ENCODE results near the gene NDUFB6.
A peak's percentile ranks its signal among the peaks of the same experiment; 100 is the strongest.
"Not testable (repeated sequence)": the region's sequence is repeated elsewhere in the genome, so short reads cannot be mapped to it uniquely, and the experiment has no call there.

The NDUFB6 gene

GRCh38 chr9:32572900-32573523 lies at the start of gene NDUFB6:
TSS of gene NDUFB6 (minus strand) at chr9:32573159. CDS start at chr9:32573060, 99 bp downstream.
- Mint-ChIP-seq H3K27ac (peak within 1 kb of the TSS; percentile 99), H3K36me3 (ENCODE audit: low read depth) (peaks cover 33% of the 10 kb centered on the region), H3K4me1 (ENCODE audit: low read depth) (peaks cover 31% of the 10 kb centered on the region), H3K9me3 (no peaks in the 10 kb centered on the region), H3K4me3 (peak within 1 kb of the TSS; percentile 99), H3K27me3 (no peaks in the 10 kb centered on the region)
- DNase-seq, result peak; percentile 96

- Mint-ChIP-seq H3K4me1 (ENCODE audit: low read depth) (no peaks in the 10 kb centered on the region), H3K9me3 (no peaks in the 10 kb centered on the region), H3K4me3 (no peak overlapping the region), H3K27ac (no peak overlapping the region), H3K27me3 (peaks cover 39% of the 10 kb centered on the region), H3K36me3 (ENCODE audit: low read depth) (no peaks in the 10 kb centered on the region)
- DNase-seq, result no peak
Observed at GRCh38 chr9:32618261-32618660, 45.3 kb upstream of the NDUFB6 start.

GRCh38 chr9:32606811-32607210 lies 33.9 kb upstream of the NDUFB6 start:
- Mint-ChIP-seq H3K36me3 (ENCODE audit: low read depth) (no peaks in the 10 kb centered on the region), H3K4me3 (no peak overlapping the region), H3K9me3 (peaks cover 8% of the 10 kb centered on the region), H3K27me3 (peaks cover 7% of the 10 kb centered on the region), H3K27ac (no peak overlapping the region), H3K4me1 (ENCODE audit: low read depth) (peaks cover 2% of the 10 kb centered on the region)
- DNase-seq, result no peak

GRCh38 chr9:32603914-32604852 lies 31.2 kb upstream of the NDUFB6 start:
- Mint-ChIP-seq H3K27me3 (peaks cover 9% of the 10 kb centered on the region), H3K27ac (no peak overlapping the region), H3K4me1 (ENCODE audit: low read depth) (peaks cover 2% of the 10 kb centered on the region), H3K4me3 (no peak overlapping the region), H3K9me3 (peaks cover 8% of the 10 kb centered on the region), H3K36me3 (ENCODE audit: low read depth) (no peaks in the 10 kb centered on the region)
- no peak for DNase-seq

GRCh38 chr9:32599021-32599420 lies 26.1 kb upstream of the NDUFB6 start:
- H3K9me3 Mint-ChIP-seq; DNase-seq; H3K4me1 Mint-ChIP-seq (ENCODE audit: low read depth); H3K36me3 Mint-ChIP-seq (ENCODE audit: low read depth); H3K27ac Mint-ChIP-seq; H3K4me3 Mint-ChIP-seq: not testable (repeated sequence)
- H3K27me3 Mint-ChIP-seq, result peaks cover 20% of the 10 kb centered on the region

- Mint-ChIP-seq H3K27me3 (peaks cover 20% of the 10 kb centered on the region), H3K4me3 (no peak overlapping the region), H3K36me3 (ENCODE audit: low read depth) (no peaks in the 10 kb centered on the region), H3K4me1 (ENCODE audit: low read depth) (peaks cover 2% of the 10 kb centered on the region), H3K9me3 (no peaks in the 10 kb centered on the region), H3K27ac (no peak overlapping the region)
- no peak for DNase-seq
Observed at GRCh38 chr9:32596936-32597335, 24.0 kb upstream of the NDUFB6 start.

GRCh38 chr9:32596096-32596865 lies 23.3 kb upstream of the NDUFB6 start:
- H3K27me3 Mint-ChIP-seq, result peaks cover 27% of the 10 kb centered on the region
- H3K4me3 Mint-ChIP-seq, result no peak overlapping the region
- H3K9me3 Mint-ChIP-seq, result no peaks in the 10 kb centered on the region
- peaks cover 2% of the 10 kb centered on the region for H3K4me1 Mint-ChIP-seq (ENCODE audit: low read depth)
- DNase-seq, result no peak
- no peak overlapping the region for H3K27ac Mint-ChIP-seq
- H3K36me3 Mint-ChIP-seq (ENCODE audit: low read depth), result no peaks in the 10 kb centered on the region

GRCh38 chr9:32590898-32591297 lies 17.9 kb upstream of the NDUFB6 start:
- DNase-seq, result no peak
- H3K4me1 Mint-ChIP-seq (ENCODE audit: low read depth), result peaks cover 2% of the 10 kb centered on the region
- no peaks in the 10 kb centered on the region for H3K9me3 Mint-ChIP-seq
- H3K36me3 Mint-ChIP-seq (ENCODE audit: low read depth), result no peaks in the 10 kb centered on the region
- H3K4me3 Mint-ChIP-seq, result no peak overlapping the region
- no peak overlapping the region for H3K27ac Mint-ChIP-seq
- peaks cover 17% of the 10 kb centered on the region for H3K27me3 Mint-ChIP-seq

GRCh38 chr9:32590476-32590875 lies 17.5 kb upstream of the NDUFB6 start:
- no peak for DNase-seq
- Mint-ChIP-seq H3K27ac (no peak overlapping the region), H3K27me3 (peaks cover 19% of the 10 kb centered on the region), H3K9me3 (no peaks in the 10 kb centered on the region), H3K4me1 (ENCODE audit: low read depth) (no peaks in the 10 kb centered on the region), H3K4me3 (no peak overlapping the region), H3K36me3 (ENCODE audit: low read depth) (no peaks in the 10 kb centered on the region)

GRCh38 chr9:32589083-32589723 lies 16.2 kb upstream of the NDUFB6 start:
- Mint-ChIP-seq H3K4me3 (no peak overlapping the region), H3K27me3 (peaks cover 23% of the 10 kb centered on the region), H3K36me3 (ENCODE audit: low read depth) (no peaks in the 10 kb centered on the region), H3K9me3 (no peaks in the 10 kb centered on the region), H3K4me1 (ENCODE audit: low read depth) (no peaks in the 10 kb centered on the region), H3K27ac (no peak overlapping the region)
- DNase-seq, result no peak

- Mint-ChIP-seq H3K9me3 (no peaks in the 10 kb centered on the region), H3K4me1 (ENCODE audit: low read depth) (no peaks in the 10 kb centered on the region), H3K4me3 (no peak overlapping the region), H3K36me3 (ENCODE audit: low read depth) (no peaks in the 10 kb centered on the region), H3K27me3 (peaks cover 23% of the 10 kb centered on the region), H3K27ac (no peak overlapping the region)
- no peak for DNase-seq
Observed at GRCh38 chr9:32587901-32588300, 14.9 kb upstream of the NDUFB6 start.

- no peaks in the 10 kb centered on the region for H3K4me1 Mint-ChIP-seq (ENCODE audit: low read depth)
- no peak for DNase-seq
- no peak overlapping the region for H3K4me3 Mint-ChIP-seq
- H3K9me3 Mint-ChIP-seq, result no peaks in the 10 kb centered on the region
- no peaks in the 10 kb centered on the region for H3K36me3 Mint-ChIP-seq (ENCODE audit: low read depth)
- H3K27me3 Mint-ChIP-seq, result peaks cover 26% of the 10 kb centered on the region
- H3K27ac Mint-ChIP-seq, result no peak overlapping the region
Observed at GRCh38 chr9:32584784-32585183, 11.8 kb upstream of the NDUFB6 start.

- no peaks in the 10 kb centered on the region for H3K4me1 Mint-ChIP-seq (ENCODE audit: low read depth)
- no peaks in the 10 kb centered on the region for H3K9me3 Mint-ChIP-seq
- no peak overlapping the region for H3K27ac Mint-ChIP-seq
- no peak overlapping the region for H3K4me3 Mint-ChIP-seq
- no peaks in the 10 kb centered on the region for H3K36me3 Mint-ChIP-seq (ENCODE audit: low read depth)
- H3K27me3 Mint-ChIP-seq, result peaks cover 39% of the 10 kb centered on the region
- no peak for DNase-seq
Observed at GRCh38 chr9:32581512-32582143, 8.7 kb upstream of the NDUFB6 start.
